Stimulated activated CD4-positive, alpha-beta T cell treated with anti-CD3 and anti-CD28 coated beads, Interleukin-4, amount 100 ng/mL, for 24 hours (primary cell): ENCODE data around the gene ACACA.

Source experiments
- DNase-seq: peaks from one replicate; pipeline ENCODE4 v3.0.0-alpha.2; 2020

The ACACA gene

DNA sequence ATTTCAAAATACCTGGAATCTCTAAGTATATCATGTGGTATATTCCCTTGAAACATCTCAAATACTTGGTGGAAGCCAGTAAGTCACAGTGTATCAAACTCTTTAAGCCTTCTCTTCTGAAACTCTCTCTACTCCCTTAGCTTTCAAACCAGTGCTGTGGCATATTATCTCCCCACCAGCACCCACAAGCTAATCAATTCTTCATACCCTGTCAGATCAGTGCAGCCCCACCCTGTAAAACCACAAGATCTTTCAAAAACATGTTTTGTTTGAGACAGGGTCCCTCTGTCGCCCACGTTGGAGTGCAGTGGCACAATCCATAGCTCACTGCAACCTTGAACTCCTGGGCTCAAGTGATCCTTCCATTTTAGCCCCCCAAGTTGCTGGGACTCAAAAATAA, 122.4 kb downstream of the ACACA start:
- no peak for DNase-seq

DNA sequence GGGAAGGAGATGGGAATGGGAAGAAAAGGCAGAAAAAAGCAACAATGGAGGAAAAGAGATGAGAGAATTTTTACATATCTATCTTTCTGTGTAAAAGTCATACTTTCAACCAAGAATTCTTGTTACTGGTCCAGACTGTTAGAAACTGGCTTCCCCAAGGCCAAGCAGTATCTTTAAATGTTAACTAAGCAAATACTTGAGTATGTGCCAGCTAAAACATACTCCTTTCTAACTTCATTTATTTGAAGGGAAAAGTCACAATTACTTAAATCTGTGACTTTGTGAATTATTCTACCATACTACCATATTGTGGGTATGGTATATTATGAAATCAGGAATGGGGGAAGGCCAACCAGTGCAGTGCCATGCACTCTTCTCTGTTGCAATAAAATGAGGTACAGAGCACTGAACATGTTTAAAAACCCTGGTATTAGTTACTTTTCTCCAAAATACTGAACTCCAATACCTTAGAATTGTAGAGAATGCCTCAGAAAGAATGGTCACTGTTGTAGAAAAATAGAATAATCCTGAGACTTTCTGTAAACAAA, 123.1 kb downstream of the ACACA start:
- DNase-seq, result no peak

DNA sequence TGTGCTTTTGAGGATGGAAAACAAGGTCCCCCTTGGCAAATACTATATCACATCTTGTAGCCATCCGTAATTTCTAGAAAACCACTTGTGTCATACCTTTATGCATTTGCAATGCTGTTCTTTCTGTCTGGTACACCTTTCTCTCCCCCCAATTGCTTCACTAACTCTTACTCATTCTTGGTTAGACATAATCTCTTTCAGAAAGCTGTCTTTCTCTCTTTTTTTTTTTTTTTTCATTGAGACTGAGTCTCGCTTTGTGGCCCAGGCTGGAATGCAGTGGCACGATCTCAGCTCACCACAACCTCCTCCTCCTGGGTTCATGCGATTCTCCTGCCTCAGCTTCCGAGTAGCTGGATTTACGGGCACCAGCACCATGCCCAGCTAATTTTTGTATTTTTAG, 125.8 kb downstream of the ACACA start:
- no peak for DNase-seq

DNA sequence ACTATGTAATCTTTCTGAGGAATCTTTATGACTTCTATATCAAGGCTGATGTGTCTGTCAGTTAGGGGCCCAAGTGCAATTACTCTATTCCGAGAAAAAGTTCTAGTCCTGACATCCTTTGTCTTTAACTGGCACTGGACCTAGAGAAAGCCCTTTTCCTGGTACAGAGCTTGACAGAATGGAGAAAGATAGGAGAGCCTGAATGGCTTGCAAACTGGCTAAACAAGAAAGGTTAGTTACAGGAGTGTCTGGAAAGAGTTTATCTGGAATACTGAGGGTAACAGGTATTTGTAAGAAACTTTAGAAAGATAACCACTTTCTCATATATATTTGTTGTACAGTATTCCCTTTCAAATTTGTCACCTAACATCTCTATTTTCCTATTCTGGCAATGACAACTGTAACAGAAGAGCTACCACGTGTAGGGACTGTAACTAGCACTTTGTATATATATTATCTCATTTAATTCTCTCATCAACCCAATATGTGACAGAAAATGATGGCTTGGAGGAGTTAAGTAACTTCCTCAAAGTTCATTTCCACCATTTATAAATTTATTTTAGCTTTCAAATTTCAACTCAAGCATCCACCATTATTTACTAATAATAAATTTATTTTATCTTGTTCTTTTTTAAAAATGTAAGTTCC, 128.3 kb downstream of the ACACA start:
- no peak for DNase-seq

DNA sequence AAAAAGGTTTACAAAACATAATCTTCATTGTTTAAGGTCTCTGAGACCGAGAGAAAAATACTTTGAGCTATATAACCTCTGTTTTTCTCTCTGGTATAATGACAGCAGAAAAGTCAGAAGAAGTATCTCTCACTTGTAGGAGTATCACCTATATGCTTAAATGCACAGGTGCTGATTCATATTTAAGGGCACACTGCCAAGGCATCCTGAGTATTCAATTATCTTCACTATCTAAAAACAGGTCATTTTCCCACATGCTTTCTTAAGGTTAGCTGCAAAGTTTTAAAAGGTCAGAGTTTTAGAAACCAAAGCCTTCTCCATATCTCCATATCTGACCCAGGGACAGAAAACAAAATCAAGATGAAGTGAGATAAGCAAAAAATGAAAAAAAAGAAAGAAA, 130.2 kb downstream of the ACACA start:
- no peak for DNase-seq

DNA sequence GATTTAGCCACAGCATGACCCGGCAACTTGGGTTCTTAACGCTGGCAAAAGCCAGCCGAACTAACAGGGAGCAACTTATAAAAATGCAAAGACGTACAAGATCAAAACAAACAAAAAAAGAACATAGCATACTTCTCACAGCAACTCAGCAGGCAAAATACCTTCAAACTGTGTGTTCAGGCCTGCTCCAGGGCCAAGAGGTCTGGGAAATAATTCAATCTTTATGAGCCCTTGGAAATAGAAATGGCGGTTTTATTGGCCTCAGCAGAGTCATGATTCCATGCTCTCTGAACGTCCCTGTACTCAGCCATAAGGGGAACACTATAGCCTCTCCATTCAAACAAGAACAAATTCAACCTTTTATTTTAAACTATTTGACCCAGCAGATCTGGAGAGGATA, 132.2 kb downstream of the ACACA start:
- no peak for DNase-seq

DNA sequence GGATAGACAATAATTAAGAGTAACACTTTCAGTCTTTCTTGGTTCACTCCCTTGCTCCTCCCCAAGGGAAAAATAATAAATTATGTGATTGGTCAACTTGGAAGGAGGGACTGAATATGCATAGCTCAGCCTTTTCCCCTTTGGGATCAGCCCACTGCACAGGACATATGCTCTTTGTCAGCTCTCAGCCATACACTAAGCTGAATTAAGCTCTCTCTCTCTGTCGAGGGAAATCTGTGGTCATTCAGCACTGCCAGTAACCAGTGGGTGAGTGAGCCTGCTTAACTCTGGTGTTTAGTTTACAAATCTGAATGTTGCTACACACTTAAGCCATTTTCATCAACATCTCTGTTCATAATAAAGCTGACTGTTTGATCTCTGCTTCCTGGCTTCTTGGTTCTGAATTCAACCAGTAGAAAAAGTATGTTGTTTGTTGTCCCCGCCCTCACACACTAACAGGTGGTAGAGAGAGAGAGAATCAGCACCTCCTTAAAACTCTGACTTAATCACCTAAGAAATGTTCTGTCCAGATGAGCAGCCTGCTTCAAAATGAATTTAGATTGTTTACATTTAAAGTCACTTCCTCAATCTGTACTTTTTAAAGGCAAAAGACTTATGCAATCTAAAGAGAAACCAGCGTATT, 133.1 kb downstream of the ACACA start:
- DNase-seq, result no peak

DNA sequence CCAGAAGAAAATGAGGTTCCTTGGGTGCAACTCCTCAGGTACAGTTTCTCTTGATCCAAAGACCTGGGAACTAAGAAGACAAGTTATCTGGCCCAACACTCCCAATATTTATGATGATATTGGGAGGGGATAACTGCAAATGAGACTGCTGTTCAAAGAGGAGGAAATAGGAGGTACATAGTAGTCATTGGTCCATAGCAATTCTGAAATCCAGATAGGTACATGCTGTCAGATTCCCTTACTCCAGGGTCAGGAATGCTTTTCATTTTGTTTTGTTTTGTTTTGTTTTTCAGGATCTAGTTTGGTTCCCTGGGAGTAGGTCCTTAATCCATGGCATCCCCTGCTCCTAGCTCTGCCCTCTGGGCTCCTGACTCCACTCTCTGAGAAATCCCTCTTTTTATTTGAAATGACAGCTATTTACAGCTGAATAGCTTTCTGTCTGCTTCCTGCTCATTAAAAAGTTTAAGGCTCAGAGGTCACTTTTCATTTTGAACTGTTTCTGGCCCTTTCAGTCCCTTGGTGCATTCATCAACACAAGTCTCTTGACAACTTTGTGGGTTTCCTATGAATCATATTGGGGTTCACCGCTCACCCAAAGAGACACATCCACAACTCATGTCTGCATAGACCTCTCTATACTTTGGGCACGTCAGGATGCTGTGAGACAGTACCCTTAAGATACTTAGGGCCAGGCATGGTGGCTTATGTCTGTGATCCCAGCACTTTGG, 141.0 kb downstream of the ACACA start:
- no peak for DNase-seq

DNA sequence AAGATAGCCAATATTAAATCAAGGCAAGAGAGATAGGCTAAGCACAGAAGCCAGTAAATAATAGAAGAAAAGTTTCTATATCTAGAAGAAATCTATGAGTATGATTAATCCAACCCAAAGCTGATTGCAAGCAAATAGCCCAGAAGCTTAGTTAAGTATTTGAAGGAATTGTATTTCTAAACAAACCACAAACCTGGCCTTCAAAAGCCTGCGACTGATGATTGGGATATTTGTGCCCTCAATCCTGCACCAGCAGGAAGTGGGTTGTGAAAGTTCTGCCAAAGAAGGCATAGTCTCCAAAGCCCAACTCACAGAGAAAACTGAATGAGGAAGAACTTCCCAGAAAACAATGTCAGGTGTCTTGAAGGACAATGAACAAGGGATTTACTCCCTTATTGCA, 145.3 kb downstream of the ACACA start:
- no peak for DNase-seq

DNA sequence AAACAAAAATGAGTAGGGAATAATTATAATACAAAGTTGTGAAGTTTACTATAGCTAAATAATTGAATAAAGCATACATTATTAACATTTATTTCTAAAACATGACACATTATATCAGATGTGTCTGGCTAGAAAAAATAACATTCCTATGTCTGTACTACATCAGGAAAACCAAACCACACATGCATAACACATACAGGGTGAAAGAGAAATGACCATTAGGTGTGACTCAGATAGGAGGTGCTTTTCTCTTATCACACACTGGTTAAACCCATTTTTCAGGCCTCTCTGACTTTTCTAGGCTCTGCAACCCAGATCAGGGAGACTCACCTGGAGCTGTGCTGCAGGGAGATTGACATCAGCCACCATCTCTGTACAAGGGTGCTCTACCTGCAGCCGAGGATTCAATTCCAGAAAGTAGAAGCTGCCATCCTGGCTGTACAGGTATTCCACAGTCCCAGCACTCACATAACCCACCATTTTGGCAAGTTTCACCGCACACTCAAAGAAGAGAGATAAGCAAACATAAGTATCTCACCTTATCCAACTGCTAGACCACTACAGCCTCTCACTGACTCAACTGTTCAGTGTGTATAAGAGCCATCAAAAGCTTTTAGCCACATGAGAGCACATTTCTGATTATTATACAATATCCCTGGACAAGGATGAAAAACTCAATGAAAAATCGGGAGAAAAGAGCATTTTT, 147.5 kb downstream of the ACACA start:
- no peak for DNase-seq

DNA sequence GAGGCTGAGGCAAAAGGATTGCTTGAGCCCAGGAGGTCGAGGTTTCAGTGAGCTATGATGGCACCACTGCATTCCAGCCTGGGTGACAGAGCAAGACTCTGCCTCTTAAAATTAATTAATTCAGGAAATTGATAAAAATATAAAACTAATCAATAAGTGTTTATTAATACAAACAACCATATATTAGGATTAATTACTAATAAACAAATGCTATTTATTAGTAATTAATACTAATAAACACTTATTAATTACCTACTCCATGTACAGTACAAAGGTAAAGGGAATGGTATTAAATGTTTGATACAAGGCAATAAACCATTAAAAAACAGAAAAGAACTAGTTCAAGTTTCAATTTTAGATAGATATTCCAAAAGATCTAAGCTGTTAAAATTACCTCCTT, 150.0 kb downstream of the ACACA start:
- no peak for DNase-seq

DNA sequence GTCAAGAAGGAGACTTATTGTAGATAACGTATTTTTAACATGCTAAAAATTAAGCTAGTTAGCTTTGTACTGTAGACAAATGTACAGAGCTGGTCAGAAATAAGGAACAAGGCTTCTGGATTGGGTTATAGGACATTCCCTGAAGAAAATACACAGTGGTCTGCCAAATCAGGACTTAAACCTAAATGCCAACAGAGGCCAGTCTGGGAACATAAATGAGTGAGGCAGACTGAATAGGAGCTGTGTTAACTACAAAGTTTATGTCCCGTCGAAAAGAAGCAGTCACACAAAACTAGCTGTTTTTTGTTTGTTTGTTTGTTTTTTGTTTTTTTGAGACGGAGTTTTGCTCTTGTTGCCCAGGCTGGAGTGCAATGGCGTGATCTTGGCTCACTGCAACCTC, 151.2 kb downstream of the ACACA start:
- DNase-seq, result no peak

DNA sequence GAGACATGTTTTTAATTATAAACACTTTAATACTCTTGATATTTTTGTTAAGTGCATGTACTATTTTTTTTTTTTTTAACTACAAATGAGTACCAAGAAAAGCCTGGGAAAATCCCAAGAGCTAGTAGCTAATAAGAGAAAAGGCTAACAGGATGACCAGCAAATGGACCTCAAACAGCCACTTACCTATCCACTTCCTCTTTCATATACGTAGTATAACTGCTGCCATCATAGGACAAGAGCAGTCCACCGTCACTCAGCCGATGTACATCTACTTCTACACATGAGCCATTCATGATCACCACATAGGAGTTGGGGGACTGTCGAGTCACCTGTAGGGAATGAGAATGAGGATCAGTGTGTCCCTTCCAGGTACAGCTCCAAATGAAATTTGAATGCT, 158.8 kb downstream of the ACACA start:
- DNase-seq, result no peak

DNA sequence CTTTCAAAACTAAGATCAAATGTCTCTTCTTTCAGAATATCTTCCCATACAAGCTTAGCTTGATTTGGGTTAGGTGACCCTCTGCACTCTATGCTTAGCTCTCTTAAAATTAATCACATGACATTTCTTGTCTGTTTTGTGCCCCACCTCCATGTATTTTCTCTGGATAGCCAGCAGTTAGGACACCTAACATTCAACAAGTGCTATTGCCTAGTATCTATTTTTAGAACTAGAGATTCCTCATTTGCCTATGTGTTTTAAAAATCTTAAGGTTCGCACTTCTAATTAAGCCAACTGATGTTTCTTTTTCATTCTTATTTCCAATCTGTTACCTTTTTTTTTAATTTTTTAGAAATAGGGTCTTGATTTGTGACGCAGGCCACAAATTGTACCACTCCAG, 160.6 kb downstream of the ACACA start:
- no peak for DNase-seq

DNA sequence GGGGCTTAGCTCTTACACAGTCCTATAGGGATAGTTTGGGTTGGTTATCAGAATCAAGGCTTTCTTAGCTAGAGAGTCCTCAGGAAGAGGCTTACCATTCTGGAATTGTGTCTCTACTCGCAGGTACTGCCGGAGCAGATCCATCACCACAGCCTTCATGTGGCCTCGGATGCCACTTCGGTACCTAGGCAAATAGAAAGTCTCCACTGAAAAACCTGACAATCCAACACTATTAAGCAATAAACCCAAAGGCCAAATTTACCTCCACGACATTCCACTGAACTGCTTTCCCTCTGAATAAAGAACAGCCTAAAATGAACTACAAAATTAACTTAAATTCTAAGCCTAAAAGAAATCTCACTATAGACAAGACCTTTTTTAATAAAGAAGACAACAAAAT, 166.3 kb downstream of the ACACA start:
- no peak for DNase-seq

DNA sequence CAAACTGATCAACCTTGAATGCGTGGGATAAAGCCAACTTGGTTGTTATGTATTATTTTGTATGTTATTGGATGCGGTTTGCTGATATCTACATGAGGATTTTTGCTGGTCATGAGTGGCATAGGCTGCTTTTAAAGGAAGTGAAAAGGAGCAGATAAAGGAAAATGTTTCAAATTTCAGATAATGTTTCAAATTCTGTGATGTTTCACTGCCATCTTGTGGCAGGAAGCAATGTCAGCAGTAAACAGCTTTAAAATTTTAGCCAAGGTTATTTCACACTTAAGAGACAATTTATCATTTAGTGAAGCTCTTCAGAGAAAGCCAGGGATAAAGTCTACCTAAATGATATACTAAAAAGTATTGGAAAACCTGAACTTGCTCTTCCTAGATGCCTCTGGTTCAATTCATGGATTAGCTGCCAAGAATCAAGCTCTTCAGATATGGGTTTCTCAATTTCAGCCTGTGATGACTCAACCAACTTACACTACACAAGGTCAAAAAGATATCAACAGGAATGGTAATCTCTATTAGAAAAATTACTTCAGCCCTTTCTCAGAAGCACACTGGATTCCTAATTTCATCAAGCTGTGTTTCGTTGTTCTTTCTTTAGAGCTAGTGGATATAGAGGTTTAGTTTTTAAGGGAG, 166.8 kb downstream of the ACACA start:
- no peak for DNase-seq

DNA sequence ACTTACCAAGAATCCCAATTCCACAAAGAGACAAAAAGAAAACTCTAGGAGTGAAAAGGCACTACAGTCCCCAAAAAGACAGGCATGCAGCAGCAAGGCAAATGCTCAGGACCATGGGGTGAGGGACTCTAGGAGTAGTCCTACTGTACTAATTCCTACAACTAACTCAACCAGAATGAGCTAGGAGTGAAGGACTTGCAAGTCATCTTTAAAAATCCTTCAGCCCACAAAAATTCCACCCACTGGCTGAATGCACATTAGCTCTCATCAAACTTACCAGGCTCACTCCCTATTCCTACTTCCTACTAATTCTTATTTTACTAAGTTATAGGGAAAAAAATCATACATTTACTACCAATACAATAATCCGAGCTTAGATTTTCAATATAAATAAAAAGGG, 172.5 kb downstream of the ACACA start:
- no peak for DNase-seq

DNA sequence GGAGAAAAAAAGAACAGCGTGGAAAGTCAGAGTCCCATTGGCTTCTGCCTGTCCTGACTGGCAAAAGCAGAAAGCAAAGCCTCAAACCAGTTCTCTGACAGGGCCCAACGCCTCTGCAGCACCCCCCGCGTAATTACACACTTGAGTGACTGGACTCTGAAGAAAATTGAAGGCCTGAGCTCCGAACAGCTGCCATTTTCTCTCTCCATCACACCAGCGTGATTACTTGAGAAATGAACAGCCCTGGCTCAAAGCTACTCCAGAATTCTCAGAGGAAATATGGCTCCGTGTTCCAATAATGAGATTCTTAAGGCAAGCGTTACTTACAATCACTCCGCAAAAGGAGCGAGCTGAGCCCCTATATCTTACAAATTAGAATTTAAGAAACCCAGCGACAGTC, 173.6 kb downstream of the ACACA start:
- no peak for DNase-seq

DNA sequence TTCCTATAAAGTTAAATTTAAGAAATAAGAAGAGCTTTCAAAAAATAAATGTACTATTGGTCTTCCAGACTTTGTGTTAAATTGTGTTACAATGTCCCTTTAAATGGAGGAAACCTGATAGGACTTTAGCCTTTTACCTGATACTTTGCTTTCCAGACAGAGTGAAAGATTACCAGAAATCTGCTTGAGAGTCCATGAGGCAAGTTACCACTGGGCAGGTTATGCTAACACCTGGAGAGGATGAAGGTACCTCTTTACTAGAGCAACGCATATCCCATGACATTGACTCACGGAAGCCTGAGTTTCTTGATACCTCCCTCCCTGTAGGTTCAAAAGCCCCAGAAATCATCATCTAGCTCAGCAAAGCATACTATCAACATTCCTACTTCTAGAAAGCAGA, 174.7 kb downstream of the ACACA start:
- DNase-seq, result no peak

DNA sequence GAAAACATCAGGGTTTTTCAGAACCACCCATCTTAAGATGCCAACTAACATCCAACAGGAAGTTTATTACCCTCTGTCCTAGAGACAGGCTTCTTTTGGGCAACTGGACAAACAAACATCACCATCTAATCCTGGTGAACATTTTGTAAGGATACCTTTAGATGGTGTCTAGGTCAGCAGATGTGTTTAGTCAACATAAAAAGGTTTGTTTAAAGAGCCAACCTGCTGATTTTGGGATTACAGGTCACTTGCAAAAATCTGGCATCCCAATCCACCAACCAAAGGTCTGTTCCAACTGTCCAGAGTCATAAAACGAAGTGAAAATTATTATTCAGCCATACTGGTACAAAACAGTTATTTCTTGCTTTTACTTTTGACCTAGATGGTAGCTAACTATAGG, 176.0 kb downstream of the ACACA start:
- DNase-seq, result no peak

DNA sequence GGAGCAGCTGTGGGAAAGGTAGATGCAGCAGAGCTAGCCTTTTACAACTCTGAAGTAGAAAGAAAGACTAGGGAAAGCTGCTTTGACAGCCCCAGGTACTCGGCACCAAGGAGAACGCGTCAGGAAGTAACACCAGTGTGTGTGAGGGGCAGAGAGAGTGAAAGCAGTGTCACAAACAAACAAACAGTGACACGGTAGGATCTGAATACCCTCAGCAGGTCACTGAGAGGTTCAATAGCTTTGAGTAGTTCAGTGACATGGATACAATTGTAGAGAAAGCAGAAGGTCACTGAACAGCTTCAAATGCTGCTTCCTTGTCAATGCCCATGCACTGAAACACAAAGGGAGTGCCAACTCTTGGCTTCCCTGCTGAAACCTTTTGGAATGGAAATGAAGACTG, 181.2 kb downstream of the ACACA start:
- no peak for DNase-seq

DNA sequence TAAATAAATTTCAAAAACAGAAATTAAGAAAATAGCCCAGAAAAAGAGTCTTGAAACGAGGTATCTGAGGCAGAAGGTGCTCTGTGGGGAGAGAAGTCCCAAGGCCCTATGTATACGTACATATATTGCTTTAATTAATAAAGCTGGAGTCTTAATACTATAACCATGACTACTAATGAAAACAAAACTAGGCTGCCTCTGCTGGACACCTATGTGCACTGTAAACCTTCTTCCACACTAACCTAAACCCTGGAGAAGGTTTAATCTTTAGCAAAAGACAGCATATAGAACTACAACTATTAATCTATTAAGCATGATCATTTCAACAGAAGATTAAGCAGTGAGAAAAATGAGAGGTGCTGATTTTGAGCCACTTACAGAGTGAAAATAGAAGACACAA, 184.8 kb downstream of the ACACA start:
- no peak for DNase-seq

DNA sequence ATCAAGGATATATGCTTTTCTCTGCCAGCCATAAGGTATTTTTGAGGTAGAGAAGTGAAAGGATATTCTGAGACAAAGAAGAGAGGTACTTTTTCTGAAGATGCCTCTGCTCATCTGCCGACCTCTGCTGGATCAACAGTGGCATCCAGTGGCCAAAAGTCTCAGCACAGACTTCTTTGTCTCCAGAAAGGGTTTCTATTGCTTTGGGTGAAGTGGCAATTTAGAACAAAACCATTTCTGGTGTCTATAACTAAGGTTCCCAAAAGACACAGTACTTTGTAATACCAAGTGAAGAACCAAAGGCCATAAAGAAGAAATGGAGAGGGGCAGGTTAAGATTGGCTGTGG, 186.1 kb downstream of the ACACA start:
- DNase-seq, result peak; percentile 11
